Coronary artery (tissue), 2 donors: ENCODE data around the gene ENPP6.

ENCODE experiments used
- DNase-seq: peaks from one replicate; pipeline ENCODE4 v3.0.0-alpha.2; 2017; ENCODE audit warnings: low spot score
- H3K27ac ChIP-seq, 2 donors: fragments of 200-600 bp; sonication (generic); one replicate each; pipeline ENCODE4 v1.5.1; 2016 to 2019
- H3K4me3 ChIP-seq: fragments of 200-600 bp; sonication (generic); 2 replicates; pipeline ENCODE4 v1.5.1; 2016; ENCODE audit warnings: mild to moderate bottlenecking, moderate library complexity
- CTCF ChIP-seq: fragments of 200-600 bp; sonication (generic); IDR thresholded peaks from one replicate; pipeline ENCODE4 v1.5.1; 2019; ENCODE audit warnings: antibody characterized with exemption

ENPP6 gene

DNA sequence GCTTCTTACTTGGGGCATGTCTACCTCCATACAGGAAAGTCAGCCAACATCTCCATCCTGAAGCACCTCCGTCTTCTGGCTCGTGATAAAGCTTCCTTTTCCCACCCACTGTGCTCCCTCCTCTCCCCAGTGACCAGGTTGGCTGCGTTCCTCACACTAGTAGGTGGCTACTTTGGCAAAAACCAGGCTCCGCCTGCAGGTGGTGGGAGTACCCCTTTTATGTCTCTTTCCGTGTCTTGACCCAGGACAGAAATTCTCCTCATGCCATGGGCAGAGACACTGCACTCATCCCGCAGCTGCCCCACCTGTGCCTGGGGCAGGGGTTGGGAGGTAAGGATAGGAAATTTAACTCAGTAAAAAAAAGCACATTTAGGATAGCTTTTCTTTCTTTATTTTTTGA is 50.9 kb downstream of the ENPP6 start:
- no peak for DNase-seq
- no peak overlapping the region for H3K4me3 ChIP-seq
- no peak overlapping the region for H3K27ac ChIP-seq
- no peak for TF ChIP-seq CTCF

- no peak for TF ChIP-seq CTCF
- Histone ChIP-seq H3K27ac (no peak overlapping the region), H3K4me3 (no peak overlapping the region)
- no peak for DNase-seq
Measured at GRCh38 chr4:184165291-184165690, 52.4 kb downstream of the ENPP6 start.

DNA sequence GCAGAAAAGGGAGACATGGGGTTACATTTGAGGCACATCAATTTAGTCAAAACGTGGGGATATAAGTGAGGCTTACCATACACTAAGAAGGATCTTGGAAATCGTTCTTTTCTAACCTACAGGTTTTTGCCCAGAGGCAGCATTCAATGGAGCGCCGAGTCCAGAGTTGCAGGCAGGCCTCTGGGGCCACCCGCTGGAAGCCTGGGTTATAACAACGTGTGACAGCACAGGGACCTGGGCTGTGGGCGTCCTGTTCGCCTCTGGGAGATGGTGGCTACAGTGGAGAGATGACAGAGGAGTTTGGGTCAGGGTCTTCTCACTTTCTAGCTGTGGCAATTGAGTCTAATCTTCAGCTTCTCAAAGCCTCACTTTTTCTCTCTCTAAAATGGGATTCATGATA is 53.9 kb downstream of the ENPP6 start:
- TF ChIP-seq CTCF, result peak; percentile 45
- Histone ChIP-seq H3K27ac (no peak overlapping the region), H3K4me3 (no peak overlapping the region)
- no peak for DNase-seq

GRCh38 chr4:184162596-184162995 is 55.1 kb downstream of the ENPP6 start:
- Histone ChIP-seq H3K27ac (no peak overlapping the region), H3K4me3 (no peak overlapping the region)
- TF ChIP-seq CTCF, result no peak
- DNase-seq, result no peak

DNA sequence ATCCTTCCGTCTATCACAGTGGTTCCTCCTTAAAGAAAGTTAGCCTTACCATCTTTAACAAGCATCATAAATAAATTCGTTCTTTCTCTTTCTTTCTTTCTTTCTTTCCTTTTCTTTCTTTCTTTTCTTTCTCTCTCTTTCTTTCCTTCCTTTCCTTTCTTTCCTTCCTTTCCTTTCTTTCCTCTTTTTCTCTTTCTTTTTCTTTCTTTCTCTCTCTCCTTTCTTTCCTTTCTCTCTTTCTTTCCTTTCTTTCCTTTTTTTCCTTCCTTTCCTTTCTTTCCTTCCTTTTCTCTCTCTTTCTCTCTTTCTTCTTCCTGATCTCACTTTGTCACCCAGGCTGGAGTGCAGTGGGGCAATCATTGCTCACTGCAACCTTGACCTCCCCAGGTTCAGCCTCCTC is 60.4 kb downstream of the ENPP6 start:
- Histone ChIP-seq H3K4me3 (no peak overlapping the region), H3K27ac (no peak overlapping the region)
- DNase-seq, result no peak
- no peak for TF ChIP-seq CTCF

DNA sequence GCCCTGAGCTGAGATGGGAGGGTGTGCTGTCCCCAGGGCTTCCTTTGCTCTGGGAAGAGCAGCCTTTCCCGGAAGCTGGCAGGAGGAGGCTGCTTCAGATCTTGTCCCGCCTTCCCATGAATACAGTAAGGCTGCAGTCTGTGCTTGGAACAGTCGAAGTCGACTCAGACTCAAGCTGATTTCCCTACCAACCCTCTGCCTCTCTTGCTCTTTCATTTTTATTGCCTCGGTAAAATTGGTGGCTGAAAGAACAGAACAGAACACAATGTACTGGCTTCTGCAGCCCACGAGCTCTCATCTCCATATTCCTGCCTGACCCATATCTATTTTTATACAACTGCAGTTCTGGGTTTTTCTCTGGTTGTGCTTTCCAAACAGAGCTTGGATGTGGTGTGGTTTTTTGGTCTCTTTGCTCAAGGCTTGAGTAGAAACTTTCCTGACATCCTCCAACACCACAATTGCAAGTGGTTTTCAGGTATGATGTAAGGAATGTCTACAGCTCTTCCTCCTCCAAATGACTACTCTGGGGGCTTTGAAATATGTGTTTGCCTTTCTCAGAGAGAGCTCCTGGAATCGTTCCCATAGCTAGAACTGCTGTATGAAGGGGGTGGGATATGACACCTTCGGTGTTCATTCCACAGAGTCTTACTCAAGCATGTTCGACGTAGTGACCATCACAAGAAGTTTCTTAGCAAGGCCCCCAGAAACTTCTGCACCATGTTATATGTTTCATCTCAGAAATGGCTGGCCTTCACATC is 61.3 kb downstream of the ENPP6 start:
- H3K27ac ChIP-seq, result peak overlapping the region; percentile 19 to 49
- DNase-seq, result no peak
- H3K4me3 ChIP-seq, result no peak overlapping the region
- TF ChIP-seq CTCF, result no peak

- DNase-seq, result no peak
- no peak for TF ChIP-seq CTCF
- H3K4me3 ChIP-seq, result no peak overlapping the region
- H3K27ac ChIP-seq, result no peak overlapping the region
Measured at GRCh38 chr4:184154199-184154598, 63.5 kb downstream of the ENPP6 start.
